Measurements from ENCODE around the gene CNOT8.
"Not testable (repeated sequence)": the region's sequence is repeated elsewhere in the genome, so short reads cannot be mapped to it uniquely, and the experiment has no call there.

Gene CNOT8

DNA sequence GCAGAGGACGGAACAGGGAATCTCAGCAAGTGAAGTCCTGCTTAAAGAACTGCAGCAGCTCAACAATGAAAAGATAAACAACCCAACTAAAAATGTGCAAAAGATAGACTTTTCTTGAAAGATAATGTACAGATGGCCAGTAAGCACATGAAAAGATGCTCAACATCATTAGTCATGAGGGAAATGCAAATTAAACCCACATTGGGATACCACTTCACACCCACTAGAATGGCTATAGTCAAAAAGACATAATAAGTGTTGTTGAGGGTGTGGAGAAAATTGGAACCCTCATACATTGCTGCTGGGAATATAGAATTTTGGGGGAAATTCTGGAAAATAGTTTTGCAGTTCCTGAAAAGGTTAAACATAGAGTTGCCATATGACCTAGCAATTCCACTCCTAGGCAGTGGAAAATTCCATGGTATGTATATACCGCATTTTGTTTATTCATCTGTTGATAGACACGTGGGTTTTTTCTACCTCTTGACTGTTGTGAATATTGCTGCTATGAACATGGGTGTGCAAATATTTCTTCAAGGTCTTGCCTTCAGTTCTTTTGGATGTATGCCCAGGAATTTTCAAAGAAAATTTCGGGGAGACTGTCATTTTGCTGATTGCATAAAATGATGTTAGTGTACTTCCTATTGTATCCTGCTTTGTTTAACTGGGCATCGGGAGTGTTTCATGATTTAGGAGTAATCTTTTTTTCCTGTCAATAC is 7.2 kb downstream of the CNOT8 start:
- no peak for DNase-seq (ENCODE audit: low spot score)

GRCh38 chr5:154866841-154867240 is 8.4 kb downstream of the CNOT8 start:
- no peak for DNase-seq (ENCODE audit: low spot score)

DNA sequence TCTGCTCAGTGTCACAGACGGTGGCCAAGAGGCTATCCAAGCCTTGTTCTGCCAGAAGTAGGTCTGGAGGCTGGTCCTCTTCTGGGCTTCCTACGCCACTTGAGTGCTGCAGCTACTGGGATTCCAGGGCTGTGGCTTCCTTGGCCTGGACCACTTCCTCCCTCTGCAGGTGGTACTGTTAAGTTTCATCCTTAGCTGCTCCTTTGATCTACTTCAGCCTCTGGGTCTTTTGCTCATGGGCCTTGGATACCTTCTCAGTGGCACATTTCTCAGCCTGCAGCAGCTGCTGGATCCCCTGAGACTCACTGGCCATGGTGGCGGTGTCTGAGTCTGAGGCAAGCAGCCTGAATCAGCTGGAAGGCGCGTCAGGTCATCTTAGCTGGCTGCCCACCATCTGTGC is 10.3 kb downstream of the CNOT8 start:
- DNase-seq (ENCODE audit: low spot score): peak; percentile 20

- DNase-seq (ENCODE audit: low spot score): no peak
Observed at GRCh38 chr5:154871734-154872133, 13.3 kb downstream of the CNOT8 start.

DNA sequence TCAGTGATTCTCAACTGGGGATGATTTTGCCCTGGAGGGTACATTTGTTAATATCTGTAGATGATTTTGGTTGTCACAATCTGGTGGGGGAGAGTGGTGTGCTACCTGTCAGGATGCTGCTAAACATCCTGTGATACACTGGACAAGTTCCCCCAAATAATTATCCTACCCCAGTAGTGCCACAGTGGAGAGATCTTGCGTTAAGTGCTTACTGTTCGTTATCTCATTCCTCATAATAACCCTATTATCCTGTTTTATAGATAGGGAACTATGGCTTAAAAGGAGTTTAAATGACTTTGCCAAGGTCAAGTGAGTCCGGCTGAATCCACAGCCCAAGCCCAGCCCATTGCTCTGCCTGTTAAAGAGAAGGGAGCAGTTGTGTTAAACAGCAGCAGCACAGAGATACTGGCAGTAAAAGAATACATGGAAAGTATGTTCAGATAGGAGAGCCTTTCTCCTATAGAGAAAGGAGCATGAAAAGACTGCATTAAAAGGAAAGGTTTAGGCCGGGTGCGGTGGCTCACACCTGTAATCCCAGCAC is 15.4 kb downstream of the CNOT8 start:
- DNase-seq (ENCODE audit: low spot score): no peak

DNA sequence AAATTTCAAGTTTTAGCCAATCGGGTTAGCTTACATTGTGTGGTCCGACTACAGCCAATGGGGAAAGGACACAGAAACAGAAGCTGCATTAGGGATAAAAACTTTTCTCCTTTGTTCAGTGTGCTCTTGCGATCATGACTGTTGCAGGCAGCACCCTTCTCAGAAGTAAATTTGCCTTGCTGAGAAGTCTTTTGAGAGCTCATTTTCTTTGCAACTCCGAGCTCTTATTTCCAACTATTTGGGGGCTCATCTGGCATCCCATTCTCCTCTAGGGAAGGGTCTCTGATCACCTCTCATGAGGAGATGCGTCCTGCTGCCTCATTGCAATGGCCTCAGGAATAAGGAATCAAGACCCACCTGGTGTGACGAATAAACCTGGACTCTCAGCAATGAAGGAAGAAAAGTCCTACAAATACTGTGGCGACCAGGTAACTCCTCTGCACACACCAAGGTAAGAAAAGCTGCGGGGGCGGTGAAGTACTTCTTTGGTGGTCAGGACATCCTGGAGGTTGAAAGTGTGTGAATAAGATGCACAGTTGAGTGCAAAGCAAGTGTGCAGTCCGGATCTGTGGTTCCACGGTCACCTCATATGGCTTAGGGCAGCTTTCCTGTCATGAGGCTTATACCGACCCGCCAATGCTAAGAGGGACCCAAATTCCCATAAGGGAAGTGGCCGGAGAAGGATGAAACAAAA is 20.4 kb downstream of the CNOT8 start:
- no peak for DNase-seq (ENCODE audit: low spot score)

DNA sequence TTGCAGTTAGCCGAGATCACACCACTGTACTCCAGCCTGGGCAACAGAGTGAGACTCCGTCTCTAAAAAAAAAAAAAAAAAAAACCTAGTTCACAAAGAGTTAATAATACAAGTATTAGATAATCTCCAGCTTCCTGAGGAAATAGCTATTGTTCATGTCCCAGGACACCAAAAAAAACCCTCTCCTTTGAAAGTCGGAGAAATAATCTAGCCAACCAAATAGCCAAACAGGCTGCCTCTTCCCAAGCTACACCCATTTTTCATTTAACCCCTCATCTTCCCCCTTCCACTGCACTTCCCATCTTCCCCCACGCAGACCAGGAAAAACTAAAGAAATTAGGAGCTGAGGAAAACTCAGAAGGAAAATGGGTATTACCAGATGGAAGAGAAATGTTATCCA is 23.6 kb downstream of the CNOT8 start:
- no peak for DNase-seq (ENCODE audit: low spot score)

DNA sequence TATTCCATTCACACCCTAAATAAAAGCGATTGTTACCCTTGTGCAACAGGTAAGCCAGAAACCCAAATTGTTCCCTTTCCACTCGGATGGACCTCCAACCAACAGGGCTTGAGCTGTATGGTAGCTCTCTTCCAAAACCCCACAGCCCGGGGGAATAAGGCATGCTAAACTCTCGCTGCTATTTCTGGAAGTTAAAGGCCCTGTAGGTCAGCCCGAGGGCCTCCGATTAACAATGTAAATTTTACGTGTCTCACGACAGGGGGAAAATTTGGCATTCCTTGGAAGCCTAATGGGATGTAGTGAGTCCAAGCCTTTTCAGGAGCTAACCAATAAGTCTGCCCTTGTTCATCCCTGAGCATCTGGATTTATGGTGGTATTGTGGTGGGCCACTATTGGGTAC is 26.0 kb downstream of the CNOT8 start:
- no peak for DNase-seq (ENCODE audit: low spot score)

DNA sequence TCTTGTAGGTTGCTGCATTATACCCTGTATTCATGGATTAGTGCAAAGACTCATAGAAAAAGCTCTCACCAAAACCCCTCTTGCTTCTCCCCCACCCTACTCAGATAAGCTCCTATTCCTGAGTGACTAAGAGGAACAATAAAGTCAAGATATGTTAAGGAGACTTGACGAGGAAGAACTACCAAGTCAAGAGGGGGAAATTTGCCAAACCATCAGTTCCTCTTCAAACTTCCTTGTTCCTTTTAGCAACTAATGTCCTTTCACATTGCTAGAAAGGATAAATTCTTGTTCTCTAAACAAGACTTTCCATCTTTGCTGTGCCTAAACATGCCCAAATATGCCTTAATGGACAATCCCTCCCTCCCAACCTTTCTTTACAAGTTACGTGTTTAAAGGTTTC is 27.0 kb downstream of the CNOT8 start:
- DNase-seq (ENCODE audit: low spot score): no peak

DNA sequence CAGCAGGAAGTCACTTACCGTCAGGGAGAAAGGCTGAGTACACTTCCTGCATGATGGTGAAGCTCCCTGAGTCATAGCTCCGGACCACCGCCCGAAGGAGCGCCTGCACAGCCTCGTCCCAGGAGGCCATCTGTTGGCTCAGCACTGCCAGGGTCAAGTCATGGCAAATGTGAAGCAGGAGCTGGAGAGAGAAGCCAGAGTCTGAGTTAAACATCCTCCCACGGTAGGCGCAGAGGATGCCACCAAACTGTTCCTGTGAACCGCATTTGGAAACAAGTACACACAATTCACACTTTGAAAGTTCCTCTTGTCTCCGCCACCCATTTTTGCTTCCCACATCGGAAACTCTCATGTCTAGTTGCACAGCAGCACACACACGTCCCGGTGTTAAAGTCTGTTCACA is 33.9 kb downstream of the CNOT8 start:
- no peak for DNase-seq (ENCODE audit: low spot score)

DNA sequence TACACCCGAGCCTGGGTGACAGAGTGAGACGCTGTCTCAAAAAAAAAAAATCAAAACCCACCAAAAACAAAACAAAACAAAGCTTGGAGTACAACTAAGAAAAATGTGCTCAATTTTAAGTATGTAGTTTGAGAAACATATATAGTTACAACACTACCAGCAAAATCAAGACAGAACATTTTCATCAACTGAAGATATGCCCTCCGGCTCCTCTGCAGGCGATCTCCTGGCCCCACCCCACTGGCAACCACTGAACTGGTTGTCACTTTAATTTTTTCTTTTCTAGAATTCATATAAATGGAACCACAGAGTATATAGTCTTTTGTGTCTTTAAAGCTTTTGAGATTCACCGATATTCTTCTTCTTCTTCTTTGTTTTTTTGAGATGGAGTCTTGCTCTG is 35.0 kb downstream of the CNOT8 start:
- no peak for DNase-seq (ENCODE audit: low spot score)

GRCh38 chr5:154895606-154896561 is 37.5 kb downstream of the CNOT8 start:
- DNase-seq (ENCODE audit: low spot score): no peak

DNA sequence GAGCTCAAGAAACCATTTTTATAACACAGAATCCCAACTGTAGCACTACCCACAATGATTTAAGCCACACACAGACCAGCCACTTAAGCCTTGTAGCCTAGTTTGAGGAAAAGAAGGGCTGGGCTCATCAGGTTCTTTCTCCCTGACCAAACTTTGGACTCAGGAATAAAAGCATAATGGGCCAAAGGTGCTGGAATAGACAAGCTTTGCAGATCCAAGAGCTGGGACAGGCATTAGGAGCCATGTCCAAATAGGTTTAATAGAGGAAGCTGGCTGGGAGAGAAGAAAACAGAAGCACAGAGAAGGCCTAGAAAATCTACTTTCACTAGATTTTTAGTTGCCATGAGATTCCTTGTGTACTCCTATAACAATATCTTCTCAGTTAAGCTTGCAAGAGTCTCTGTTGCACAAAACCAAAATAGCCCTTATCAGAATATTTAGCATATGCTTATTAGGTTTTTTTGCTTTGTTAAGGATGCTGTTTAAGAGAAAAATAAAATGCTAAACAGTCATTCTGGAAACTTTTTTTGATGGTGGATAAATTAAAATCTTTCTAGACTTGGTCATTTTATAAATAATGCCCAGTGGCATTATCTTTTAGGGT is 38.2 kb downstream of the CNOT8 start:
- DNase-seq (ENCODE audit: low spot score): no peak

GRCh38 chr5:154898210-154898609 is 39.8 kb downstream of the CNOT8 start:
- no peak for DNase-seq (ENCODE audit: low spot score)

DNA sequence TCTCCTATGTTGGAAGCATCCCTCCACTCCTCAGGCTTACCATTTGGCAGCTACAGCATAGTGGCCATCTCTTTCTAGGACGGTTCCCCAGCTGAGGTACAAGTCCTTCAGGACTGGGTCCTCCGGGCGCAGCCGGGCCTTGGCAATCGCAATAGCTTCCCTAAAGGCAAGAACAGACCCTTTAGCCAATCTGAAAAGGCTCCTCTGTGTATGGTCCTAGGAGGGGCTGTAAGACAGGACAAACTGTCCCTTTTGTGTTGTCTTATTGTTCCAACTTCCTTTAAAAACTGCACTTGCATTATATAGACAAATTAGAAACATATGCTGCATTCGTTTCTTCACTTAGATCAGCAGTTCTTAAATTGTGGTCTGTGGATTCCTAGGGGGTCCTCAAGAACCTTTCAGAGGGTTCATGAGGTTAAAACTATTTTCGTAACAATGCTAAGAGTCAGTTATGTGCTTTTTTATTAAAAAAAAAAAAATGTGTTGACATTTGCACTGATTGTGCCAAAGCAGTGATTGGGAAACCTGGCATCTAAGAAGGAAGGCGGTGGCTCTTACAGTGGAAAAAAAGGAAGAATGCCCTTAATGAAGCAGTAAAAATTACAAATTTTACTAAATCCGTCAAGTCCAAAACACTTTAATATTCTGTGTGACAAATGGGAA is 40.9 kb downstream of the CNOT8 start:
- DNase-seq (ENCODE audit: low spot score): no peak

DNA sequence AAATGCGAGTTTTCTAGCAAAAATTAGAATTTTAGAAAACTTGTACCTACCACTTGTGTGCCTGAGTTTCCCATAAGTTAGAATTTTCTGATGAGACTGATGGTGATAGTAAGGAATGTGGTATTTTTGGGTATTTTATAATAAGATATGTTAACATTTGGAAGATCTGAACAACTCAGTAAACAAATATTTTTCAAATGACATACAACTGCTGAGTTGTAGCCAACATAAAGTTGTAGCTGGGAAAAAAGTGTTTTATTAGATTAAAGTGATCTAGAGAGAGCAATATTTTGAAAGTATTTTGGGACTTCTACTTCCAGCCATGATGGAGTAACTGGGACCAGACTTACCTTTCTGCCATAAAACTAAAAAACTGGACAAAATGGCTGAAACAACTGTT is 41.6 kb downstream of the CNOT8 start:
- no peak for DNase-seq (ENCODE audit: low spot score)

- no peak for DNase-seq (ENCODE audit: low spot score)
Observed at GRCh38 chr5:154901276-154901675, 42.8 kb downstream of the CNOT8 start.

- DNase-seq (ENCODE audit: low spot score): no peak
Observed at GRCh38 chr5:154901913-154902312, 43.5 kb downstream of the CNOT8 start.

GRCh38 chr5:154905601-154906000 is 47.2 kb downstream of the CNOT8 start:
- not testable (repeated sequence) for DNase-seq (ENCODE audit: low spot score)

DNA sequence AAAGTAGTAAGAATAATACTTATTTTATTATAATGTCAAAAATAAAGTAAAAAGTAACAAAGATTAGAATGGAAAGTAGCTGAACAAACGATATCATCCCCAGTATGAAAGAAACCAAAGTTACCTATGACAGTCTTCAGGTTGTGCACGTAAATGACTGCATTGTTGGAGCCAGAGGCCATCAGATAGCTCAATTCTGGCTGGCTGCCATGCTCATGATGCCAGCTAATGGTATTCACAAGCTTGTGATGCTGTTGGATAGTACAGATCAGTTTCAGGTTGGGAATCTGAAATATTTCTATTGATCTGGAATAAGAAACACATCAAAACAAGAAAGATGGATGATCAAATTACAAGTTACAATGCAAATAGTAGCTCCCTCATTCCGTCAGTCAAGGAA is 58.4 kb downstream of the CNOT8 start:
- no peak for DNase-seq (ENCODE audit: low spot score)

DNA sequence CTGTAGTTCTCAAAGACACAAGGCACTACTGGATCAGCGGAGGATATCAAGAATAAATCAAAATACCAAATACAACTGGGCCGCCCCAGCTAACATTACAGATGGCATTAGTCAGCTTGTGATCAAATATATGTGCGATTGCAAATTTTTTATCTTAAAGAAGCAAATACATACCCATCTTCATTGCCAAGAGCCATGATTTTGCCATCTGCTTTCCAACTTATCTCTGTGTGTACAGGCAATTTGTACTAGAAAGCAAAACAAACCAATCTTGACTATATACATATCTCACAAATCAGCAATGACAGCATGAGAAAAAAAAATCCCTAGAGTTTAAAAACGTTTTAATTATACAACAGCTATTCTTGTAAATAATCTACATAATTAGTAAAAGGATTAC is 59.3 kb downstream of the CNOT8 start:
- DNase-seq (ENCODE audit: low spot score): no peak

Measured in SW480 (cell line).